GM20431 (cell line): ENCODE data around the gene CRYGN.

Experiments
- in situ Hi-C: fragments of 300-500 bp; cut with MseI, MboI; formaldehyde crosslinking; loops from one replicate; pipeline ENCODE4 v1.15.0; 2020; ENCODE audit warnings: low sequenced_read_pairs; ENCODE audit not compliant: unreplicated experiment

The CRYGN gene

GRCh38 chr7:151409667-151410404 is 30.1 kb downstream of the CRYGN start, which contains the start of gene WDR86:
Gene WDR86 (minus strand): TSS chr7:151410038. CDS start chr7:151409589, 449 bp downstream.
- in situ Hi-C loops, result no loop called here

GRCh38 chr7:151408839-151409666 is 30.9 kb downstream of the CRYGN start:
- in situ Hi-C loops, result no loop called here

- in situ Hi-C loops, result no loop called here
Observed at GRCh38 chr7:151408498-151408838, 31.5 kb downstream of the CRYGN start.

GRCh38 chr7:151406886-151407583 is 32.9 kb downstream of the CRYGN start:
- in situ Hi-C loops, result no loop called here

GRCh38 chr7:151406051-151406875 is 33.7 kb downstream of the CRYGN start:
- in situ Hi-C loops, result no loop called here

- in situ Hi-C loops, result no loop called here
Observed at GRCh38 chr7:151405588-151405987, 34.4 kb downstream of the CRYGN start.

- in situ Hi-C loops, result no loop called here
Observed at GRCh38 chr7:151405056-151405455, 34.9 kb downstream of the CRYGN start.

- in situ Hi-C loops, result no loop called here
Observed at GRCh38 chr7:151404216-151405011, 35.5 kb downstream of the CRYGN start.

- in situ Hi-C loops, result no loop called here
Observed at GRCh38 chr7:151403764-151404163, 36.2 kb downstream of the CRYGN start.

GRCh38 chr7:151402029-151402835 is 37.7 kb downstream of the CRYGN start:
- in situ Hi-C loops, result no loop called here

GRCh38 chr7:151400626-151401315 is 39.2 kb downstream of the CRYGN start:
- in situ Hi-C loops, result no loop called here

GRCh38 chr7:151399906-151400305 is 40.0 kb downstream of the CRYGN start:
- in situ Hi-C loops, result no loop called here

- in situ Hi-C loops, result no loop called here
Observed at GRCh38 chr7:151399305-151399601, 40.7 kb downstream of the CRYGN start.

GRCh38 chr7:151398446-151399304 is 41.3 kb downstream of the CRYGN start:
- in situ Hi-C loops, result no loop called here

- in situ Hi-C loops, result no loop called here
Observed at GRCh38 chr7:151397026-151397425, 42.9 kb downstream of the CRYGN start.

- in situ Hi-C loops, result no loop called here
Observed at GRCh38 chr7:151396328-151396970, 43.5 kb downstream of the CRYGN start.

- in situ Hi-C loops, result no loop called here
Observed at GRCh38 chr7:151395036-151395367, 44.9 kb downstream of the CRYGN start.
